Kidney tubule cell (primary cell): ENCODE data around the gene RNASEL.
"Not testable (repeated sequence)": the region's sequence is repeated elsewhere in the genome, so short reads cannot be mapped to it uniquely, and the experiment has no call there.

Source experiments
- DNase-seq: peaks from one replicate; pipeline ENCODE4 v3.0.0-alpha.2; 2018; ENCODE audit warnings: low spot score

The RNASEL gene, protein sequence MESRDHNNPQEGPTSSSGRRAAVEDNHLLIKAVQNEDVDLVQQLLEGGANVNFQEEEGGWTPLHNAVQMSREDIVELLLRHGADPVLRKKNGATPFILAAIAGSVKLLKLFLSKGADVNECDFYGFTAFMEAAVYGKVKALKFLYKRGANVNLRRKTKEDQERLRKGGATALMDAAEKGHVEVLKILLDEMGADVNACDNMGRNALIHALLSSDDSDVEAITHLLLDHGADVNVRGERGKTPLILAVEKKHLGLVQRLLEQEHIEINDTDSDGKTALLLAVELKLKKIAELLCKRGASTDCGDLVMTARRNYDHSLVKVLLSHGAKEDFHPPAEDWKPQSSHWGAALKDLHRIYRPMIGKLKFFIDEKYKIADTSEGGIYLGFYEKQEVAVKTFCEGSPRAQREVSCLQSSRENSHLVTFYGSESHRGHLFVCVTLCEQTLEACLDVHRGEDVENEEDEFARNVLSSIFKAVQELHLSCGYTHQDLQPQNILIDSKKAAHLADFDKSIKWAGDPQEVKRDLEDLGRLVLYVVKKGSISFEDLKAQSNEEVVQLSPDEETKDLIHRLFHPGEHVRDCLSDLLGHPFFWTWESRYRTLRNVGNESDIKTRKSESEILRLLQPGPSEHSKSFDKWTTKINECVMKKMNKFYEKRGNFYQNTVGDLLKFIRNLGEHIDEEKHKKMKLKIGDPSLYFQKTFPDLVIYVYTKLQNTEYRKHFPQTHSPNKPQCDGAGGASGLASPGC

DNA sequence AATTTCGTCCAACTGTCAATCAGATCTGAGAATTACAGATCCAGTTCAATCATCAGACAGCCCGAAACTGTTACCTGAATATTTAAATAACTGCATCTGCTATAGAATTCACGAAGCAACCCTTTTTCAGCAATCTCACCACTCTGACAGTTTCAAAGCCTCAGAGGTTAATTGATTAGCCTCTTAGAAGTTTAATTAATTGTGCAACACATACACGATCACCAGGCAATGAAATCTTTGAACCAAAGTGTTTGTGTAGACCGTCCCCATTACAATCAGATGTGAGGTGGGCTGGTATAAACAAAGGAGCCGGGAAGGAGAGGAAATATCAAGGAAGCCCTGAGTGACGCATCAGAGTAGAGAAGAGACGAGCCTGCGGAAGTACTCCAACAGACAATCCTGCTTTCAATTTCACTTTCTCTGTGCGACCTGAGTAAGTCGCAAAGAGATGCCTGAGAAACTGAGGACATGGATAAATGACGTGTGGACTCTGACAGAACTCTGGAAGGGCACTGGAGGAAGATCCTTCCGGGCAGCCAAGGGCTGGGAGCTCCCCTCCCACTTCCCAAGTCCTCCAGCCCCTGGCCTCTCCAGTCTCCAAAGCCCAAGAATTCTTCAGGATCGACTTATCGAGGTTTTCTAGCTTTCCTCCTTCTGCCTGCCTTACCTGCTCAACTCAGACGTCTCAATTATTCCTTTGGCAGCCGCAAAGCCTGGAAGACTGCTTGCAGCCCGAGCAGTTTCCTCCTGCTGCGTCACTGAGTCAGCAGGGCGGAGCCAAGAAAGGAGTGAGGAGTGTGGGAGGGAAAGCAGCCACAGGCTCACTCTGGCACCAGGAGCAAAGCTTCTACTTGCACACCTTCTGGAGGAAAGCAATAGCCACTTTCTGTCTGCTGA is at the start of gene RNASEL:
Gene RNASEL (minus strand): TSS at position 757 of the 897 bp plus-strand sequence. CDS start 2,450 bp downstream, outside the sequence.
- peak; percentile 89 for DNase-seq

- DNase-seq: no peak
Observed at GRCh38 chr1:182637769-182638168, 48.7 kb upstream of the RNASEL start.

DNA sequence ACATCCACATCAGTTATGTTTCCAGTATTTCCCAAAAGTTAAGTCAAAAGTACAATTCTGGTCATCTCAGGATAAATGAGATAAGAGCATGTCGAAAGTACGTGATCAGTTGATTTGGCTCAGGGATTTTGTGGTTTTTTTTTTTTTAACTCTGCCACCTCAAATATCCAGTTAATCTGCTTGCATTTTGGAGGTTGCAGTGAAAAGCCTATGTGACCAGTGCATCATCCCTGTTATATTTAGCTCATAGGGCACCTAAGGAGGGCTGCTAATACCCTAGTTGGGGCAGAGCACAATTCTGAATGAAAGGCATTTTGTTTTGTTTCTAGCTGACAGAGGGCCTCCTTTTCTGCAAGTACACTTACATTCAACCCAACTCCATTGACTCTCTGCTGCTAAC is 46.8 kb upstream of the RNASEL start:
- DNase-seq: no peak

- no peak for DNase-seq
Observed at GRCh38 chr1:182634306-182635072, 45.4 kb upstream of the RNASEL start.

DNA sequence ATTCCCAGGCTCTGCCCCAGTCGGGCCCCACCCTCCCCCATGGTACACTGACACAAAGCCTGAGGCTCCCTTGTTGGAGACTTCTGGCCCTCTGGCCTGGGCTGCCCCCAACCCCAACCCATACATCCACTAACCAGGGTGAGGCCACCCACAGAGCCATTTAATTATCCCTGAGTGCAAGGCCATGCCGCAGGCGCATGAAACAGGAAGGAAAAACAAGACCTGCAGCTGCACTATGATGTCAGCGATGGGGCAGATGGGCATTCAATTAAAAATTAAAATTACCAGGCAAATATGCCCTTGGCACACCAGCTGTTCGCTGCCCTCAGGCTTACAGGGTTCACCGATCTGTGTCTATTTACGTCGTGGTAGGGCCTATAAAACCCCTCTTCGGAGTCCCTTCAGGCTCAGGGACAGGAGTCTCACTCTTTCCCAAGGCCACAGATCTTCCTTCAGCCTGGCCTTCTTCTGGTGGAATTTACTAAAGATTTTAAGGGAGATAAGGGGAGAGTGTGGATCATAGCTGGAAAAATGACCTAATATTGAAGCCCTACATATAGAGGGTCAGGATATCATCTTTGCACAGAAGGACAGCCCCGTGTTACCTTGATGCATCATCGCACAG is 44.7 kb upstream of the RNASEL start:
- DNase-seq: no peak

GRCh38 chr1:182633031-182633430 is 44.0 kb upstream of the RNASEL start:
- no peak for DNase-seq

GRCh38 chr1:182632441-182632857 is 43.4 kb upstream of the RNASEL start:
- not testable (repeated sequence) for DNase-seq

DNA sequence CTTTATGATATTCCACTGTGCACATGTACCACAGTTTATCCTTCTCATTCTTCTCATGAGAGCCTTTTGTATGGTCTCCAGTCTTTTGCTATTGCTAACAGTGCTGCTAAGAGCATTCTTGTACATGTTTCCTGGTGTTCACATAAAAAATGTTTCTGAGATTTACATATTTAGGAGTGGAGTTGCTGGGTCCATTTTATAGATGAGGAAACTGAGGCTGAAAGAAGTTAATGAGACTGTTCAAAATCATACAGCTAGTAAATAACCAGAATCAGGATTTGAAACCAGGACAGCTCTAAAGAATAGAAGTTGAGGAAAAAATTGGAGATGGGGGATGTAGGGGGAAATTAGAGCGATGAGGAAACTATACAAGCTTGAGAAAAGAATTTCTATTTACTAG is 42.9 kb upstream of the RNASEL start:
- DNase-seq: no peak

DNA sequence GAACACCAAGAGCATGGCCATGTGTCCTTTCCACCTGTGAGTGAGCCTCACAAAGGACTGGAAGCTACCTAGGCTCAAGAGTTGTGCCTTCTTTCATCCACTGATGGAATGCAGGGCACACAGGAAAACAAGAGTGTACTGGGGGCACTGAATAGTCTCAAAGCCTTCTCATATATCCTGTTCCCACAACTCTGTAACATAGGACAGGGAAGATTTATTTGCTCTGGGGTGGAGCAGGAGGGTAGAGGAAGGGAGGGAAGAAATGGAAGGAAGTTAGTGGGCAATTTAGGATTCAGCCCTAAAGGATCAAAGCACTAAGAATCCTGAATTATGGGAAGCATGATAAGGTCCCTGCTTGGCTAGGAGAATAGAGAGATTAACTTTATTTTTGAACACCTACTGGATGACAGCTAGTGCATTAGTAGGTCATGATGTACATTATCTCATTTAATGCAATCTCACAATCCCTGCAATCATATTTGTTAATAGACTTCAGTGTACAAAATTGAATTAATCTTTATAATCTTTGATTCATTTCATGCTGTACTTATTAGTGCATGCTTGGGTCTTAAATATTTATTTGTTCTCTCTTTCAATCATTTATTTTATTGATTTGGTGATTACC is 42.1 kb upstream of the RNASEL start:
- no peak for DNase-seq

DNA sequence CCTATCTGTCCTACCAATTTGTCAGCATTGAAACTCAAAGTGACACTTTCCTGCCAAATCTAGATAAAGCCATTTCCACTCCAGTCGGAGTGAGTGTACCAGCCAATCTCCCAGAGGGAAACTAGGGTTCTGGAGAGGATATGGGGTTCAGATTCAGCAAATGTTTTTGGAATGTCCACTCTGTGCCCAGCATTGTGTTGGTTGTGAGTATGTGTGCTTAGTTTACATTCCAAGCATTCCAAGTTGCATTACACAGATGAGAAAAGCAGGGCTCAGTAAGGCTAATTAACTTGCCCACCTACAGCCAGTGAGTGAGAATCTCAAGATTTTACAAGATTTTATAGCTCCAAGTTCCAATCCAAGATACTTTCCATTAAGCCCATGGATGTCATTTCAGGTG is 41.5 kb upstream of the RNASEL start:
- no peak for DNase-seq

DNA sequence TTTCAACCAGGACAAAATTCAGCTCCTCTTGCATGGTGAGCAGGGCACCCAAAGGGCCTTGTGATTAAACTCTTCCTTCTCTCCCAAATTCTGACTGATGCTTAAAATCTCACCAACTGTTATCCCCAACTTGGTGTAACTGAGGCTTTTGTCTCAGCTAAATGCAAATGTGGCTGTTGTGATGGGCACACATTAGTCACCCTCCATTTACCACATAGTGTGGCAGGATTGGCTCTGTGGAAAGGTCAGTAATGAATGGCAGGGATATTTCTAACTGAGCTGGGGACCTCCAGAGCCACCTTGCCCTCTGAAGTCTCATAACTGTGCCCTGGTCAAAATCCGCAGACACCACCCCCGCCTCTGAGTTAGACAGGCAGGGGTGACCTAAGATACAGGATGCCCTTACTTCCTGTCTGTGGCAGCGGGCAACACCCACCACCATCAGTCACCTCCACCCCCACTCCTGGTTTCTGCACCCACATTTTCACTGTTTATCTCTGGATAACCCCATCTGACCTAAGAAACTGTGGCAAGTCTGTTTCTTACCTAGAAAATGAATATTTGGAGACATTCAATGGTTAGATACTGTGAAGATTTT is 40.5 kb upstream of the RNASEL start:
- DNase-seq: no peak

DNA sequence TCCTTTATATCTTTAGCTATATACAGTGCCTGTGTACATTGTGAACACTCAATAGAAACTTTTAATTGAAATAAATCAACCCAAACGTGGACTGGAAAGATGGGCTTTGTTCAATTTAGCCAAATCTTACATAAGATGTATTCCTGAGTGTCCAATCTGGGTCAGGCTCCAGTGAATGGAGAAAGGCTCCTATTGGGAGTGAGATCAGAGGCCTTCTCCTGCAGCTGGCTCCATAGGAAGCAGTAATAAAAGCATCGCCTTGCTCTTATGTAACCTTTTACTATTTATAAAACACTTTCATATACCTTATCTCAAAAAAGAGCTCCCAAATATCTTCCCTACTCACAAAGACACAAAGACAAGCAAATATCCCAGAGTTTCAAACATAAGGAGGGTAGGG is 40.0 kb upstream of the RNASEL start:
- no peak for DNase-seq

GRCh38 chr1:182628657-182629056 is 39.6 kb upstream of the RNASEL start:
- DNase-seq: no peak

GRCh38 chr1:182627622-182628021 is 38.6 kb upstream of the RNASEL start:
- DNase-seq: no peak

DNA sequence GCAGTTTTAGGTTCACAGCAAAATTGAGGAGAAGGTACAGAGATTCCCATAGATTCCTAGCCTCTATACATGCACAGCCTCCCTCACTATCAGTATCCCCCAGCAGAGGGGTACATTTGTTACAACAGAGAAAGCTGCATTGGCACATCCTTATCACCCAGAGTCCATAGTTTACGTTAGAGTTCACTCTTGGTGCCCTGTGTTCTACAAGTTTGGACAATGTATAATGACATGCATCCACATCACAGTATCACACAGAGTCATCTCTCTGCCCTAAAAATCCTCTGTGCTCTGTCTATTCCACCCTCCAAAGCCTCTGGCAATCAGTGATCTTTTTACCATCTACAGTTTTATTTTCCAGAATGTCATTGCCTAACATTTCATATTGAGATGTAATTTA is 37.5 kb upstream of the RNASEL start:
- DNase-seq: no peak

DNA sequence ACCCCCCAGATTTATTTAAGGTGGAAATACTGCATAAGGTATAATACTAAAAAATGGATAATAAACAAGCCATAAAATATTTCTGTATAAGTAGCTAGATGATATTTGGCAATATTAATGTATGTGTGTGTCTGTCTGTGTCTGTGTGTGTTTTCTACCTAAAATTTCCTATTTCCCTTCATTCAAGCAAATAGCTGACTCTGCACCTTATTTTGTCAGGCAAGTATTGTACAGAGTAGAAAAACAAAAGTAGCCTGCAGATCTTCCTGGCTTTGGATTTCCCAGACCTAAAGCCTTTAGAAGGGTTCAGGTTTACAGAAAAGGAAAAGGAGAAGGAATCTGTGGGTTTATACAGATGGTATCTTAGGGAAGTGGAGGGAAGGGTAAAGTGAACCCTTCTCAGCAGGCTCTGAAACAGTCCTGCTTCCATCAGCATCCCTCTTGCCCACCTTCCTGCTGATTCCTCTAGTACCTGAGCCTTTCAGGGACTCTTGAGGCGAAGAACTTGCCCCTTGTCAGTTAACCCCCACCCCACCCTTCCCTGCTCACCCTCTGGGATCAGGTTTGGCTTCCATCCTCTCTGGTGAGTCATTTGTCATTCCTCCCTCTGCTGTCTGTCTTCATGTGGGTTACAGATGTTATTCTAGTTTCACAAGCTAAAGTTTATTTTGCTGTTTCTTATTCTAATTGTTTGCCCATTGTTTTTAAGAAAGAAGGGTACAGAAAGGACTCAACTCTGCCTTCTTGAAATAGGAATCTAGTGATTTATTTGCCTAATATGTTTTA is 36.9 kb upstream of the RNASEL start:
- DNase-seq: no peak

DNA sequence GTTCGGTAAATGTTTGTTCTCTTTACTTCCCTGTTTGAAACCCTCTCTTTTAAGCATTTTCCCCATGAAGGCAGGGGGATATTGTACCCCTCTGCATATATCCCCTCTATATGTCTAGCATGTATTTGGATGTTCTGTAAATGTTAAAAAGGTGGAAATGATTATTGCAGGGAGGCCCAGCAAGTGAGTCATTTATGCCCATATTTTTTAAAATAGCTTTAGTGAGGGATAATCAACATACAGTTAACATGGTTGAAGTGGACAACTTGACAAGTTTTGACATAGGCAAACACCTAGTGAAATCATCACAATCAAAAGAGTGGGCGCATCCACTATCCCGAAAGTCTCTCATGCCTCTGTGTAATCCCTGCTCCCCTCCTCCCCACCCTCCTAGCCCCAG is 36.0 kb upstream of the RNASEL start:
- DNase-seq: no peak

- DNase-seq: no peak
Observed at GRCh38 chr1:182624577-182624976, 35.5 kb upstream of the RNASEL start.

DNA sequence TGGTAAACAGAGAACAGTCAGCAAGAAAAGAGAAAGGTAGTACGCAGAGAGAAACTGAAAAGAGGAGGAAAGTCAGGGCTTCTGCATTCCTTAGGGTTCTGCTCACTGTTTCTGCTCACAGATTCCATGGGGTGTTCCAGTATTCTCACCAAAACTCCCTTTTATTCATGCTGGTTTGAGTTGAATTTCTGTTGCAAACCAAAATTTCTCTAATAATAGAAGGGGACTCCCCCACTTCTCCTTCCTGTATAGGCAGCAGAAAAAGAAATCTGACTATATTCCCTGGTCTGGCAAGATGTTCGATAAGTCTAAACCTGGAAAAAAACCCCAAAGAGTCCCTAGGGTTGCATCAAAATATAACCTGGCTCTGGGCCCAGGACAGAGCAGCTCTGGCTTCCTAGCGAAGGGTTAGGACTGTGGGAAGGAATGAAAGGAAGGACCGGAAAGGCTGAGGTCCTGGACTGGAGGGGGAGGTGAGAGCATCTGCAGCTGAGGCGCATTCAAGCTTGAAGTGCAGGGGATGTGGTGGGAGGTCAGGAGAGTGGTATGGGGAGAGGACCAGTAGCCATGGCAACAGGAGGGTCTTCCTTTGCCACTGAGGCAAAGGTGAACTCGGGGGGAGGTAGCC is 34.0 kb upstream of the RNASEL start:
- no peak for DNase-seq
